ENCODE data around the gene CNTNAP4. TPM values are rescaled to one million over a fixed set of nuclear protein-coding genes. Genes with fewer than 3 reads are reported as not detected.

CNTNAP4 gene
- total and polyA plus RNA-seq, 2 of the 13 experiments (the other 11 are each of a cell fraction or from before 2014, with no cell fraction given) = not detected

GRCh38 chr16:76390476-76390875 is 113.3 kb downstream of the CNTNAP4 start:
- BruUV-seq (replicated peaks) = no TSS peak
- Histone ChIP-seq H3K36me3 (replicated peaks in 1 of 2; ENCODE audit: control insufficient read depth in 1 of 2, insufficient read depth in 2 of 2, low read length in 2 of 2) (no peaks in the 10 kb centered on the region), H3K27ac (ENCODE audit: extremely low read length, insufficient read depth, low read length) (no peak overlapping the region), H3K4me3 (replicated peaks in 1 of 3; ENCODE audit: insufficient read depth in 1 of 3, low read depth in 2 of 3, low read length in 3 of 3) (no peak overlapping the region), H3K9ac (ENCODE audit: insufficient read depth, low read depth, low read length) (no peak overlapping the region), H3K9me3 (ENCODE audit: low read length) (no peaks in the 10 kb centered on the region), H4K20me1 (ENCODE audit: insufficient read depth, low read length) (no peaks in the 10 kb centered on the region), H3K79me2 (ENCODE audit: insufficient read depth, low read length) (no peaks in the 10 kb centered on the region), H3K4me1 (ENCODE audit: insufficient read depth, low read length) (no peaks in the 10 kb centered on the region), H2AFZ (ENCODE audit: low read length) (no peak overlapping the region), H3K4me2 (ENCODE audit: low read depth, low read length) (no peak overlapping the region), H3K27me3 (ENCODE audit: control insufficient read depth in 1 of 2, insufficient read depth in 2 of 2, low read length in 2 of 2) (no peaks in the 10 kb centered on the region)
- ATAC-seq (no peak), FAIRE-seq (no peak), DNase-seq (ENCODE audit: low spot score) (no peak)
- 0% methylated on average over 1 of the region's 1 CpG for WGBS (ENCODE audit: low lambda C conversion rate)
- intact Hi-C loops (cut with micrococcal nuclease; ENCODE audit: unreplicated experiment) (no loop called here), in situ Hi-C loops (cut with HindIII; ENCODE audit: extremely low pct_ligation_motif_present, low pct_unique_long_range_greater_than_20kb) (no loop called here)
- CTCF ChIA-PET (ENCODE audit: low intra/inter-chr PET ratio, low total read pairs) = no interaction called here
- POLR2A ChIA-PET = no interaction called here
- TF ChIP-seq PRDM4 (CRISPR knock-in tag; IDR thresholded peaks at IDR 0.05; ENCODE audit: borderline replicate concordance) (no peak), MAFF (IDR thresholded peaks at IDR 0.05; ENCODE audit: low read depth, low read length) (no peak), KIAA2018 (CRISPR knock-in tag; IDR thresholded peaks at IDR 0.05; ENCODE audit: borderline replicate concordance) (no peak), ARID3A (IDR thresholded peaks at IDR 0.05; ENCODE audit: low read depth, low read length) (no peak), NFE2 (CRISPR knock-in tag; IDR thresholded peaks at IDR 0.05) (no peak), RFX1 (IDR thresholded peaks at IDR 0.05) (no peak), ZNF263 (CRISPR knock-in tag; IDR thresholded peaks at IDR 0.05) (no peak), SRF (IDR thresholded peaks at IDR 0.05; ENCODE audit: low read depth, low read length) (no peak), ZNF790 (CRISPR knock-in tag; IDR thresholded peaks at IDR 0.05; ENCODE audit: borderline replicate concordance) (no peak), MTF2 (CRISPR knock-in tag; IDR thresholded peaks at IDR 0.05; ENCODE audit: borderline replicate concordance) (no peak), ZNF329 (CRISPR knock-in tag; IDR thresholded peaks at IDR 0.05; ENCODE audit: low read depth) (no peak), ZNF569 (CRISPR knock-in tag; IDR thresholded peaks at IDR 0.05; ENCODE audit: borderline replicate concordance) (no peak), PAF1 (CRISPR knock-in tag; IDR thresholded peaks at IDR 0.05) (no peak), ZNF30 (CRISPR knock-in tag; IDR thresholded peaks at IDR 0.05) (no peak)

Data from HepG2 (cell line).